IMR-90 (cell line): ENCODE data around the gene SMKR1. TPM values are rescaled to one million over a fixed set of nuclear protein-coding genes. Genes with fewer than 3 reads are reported as not detected.
"Not testable (repeated sequence)": the region's sequence is repeated elsewhere in the genome, so short reads cannot be mapped to it uniquely, and the experiment has no call there.

ENCODE experiments used
- ATAC-seq: fragments of 200-7000 bp; cut with Tn5 transposase; 2 replicates; pipeline ENCODE4 v1.9.1; 2020; ENCODE audit warnings: low read depth, mild to moderate bottlenecking, moderate library complexity
- BruUV-seq: library from RNA; stranded (reverse); fragments of 400-500 nt; replicated peaks from 2 replicates; lab custom pipeline; 2021; lab: Mats Ljungman, UMichigan
- CTCF ChIA-PET: fragments of 300-600 bp; formaldehyde crosslinking; extraction: SDS; loops from one replicate; lab custom pipeline; 2021; ENCODE audit warnings: antibody characterized with exemption; lab: Yijun Ruan, JAX
- POLR2A ChIA-PET: fragments of 300-600 bp; sonication (Branson Sonifier 250); formaldehyde crosslinking; loops from one replicate; lab custom pipeline; 2022; ENCODE audit warnings: antibody characterized with exemption; ENCODE audit not compliant: unreplicated experiment; lab: Charles Lee
- DNase-seq: peaks from one replicate; pipeline ENCODE4 v3.0.0; 2013
- H2AFZ ChIP-seq: replicated peaks from 2 replicates; pipeline ENCODE3; 2013; ENCODE audit warnings: low read length, mild to moderate bottlenecking; ENCODE audit not compliant: poor library complexity
- H2AK5ac ChIP-seq: 2 replicates; pipeline ENCODE4 v1.6.1; 2013; ENCODE audit warnings: low read depth, low read length, inconsistent platforms
- H2AK9ac ChIP-seq: replicated peaks from 2 replicates; pipeline ENCODE3; 2013; ENCODE audit warnings: mild to moderate bottlenecking, low read depth, low read length, moderate library complexity; ENCODE audit not compliant: poor library complexity
- H2BK120ac ChIP-seq: 2 replicates; pipeline ENCODE4 v1.6.1; 2013; ENCODE audit warnings: low read depth, low read length, inconsistent platforms
- H2BK15ac ChIP-seq: 3 replicates; pipeline ENCODE4 v1.6.1; 2013; ENCODE audit warnings: low read depth, low read length, inconsistent platforms
- H2BK20ac ChIP-seq: 2 replicates; pipeline ENCODE4 v1.6.1; 2013; ENCODE audit warnings: low read depth, mild to moderate bottlenecking, inconsistent platforms, low read length, moderate library complexity
- H2BK5ac ChIP-seq: 2 replicates; pipeline ENCODE4 v1.6.1; 2013; ENCODE audit warnings: mild to moderate bottlenecking, low read depth, low read length, inconsistent platforms; ENCODE audit not compliant: poor library complexity, severe bottlenecking
- H3K14ac ChIP-seq: replicated peaks from 2 replicates; pipeline ENCODE4 v1.6.1; 2013; ENCODE audit warnings: low read depth, low read length, inconsistent platforms
- H3K18ac ChIP-seq: 2 replicates; pipeline ENCODE4 v1.6.1; 2013; ENCODE audit warnings: low read depth, low read length, control low read depth
- H3K23ac ChIP-seq: 2 replicates; pipeline ENCODE4 v1.6.1; 2013; ENCODE audit warnings: low read depth, low read length, inconsistent platforms
- H3K27ac ChIP-seq: 2 replicates; pipeline ENCODE4 v1.5.1; 2013; ENCODE audit warnings: mild to moderate bottlenecking, control low read depth, low read length; ENCODE audit not compliant: insufficient read depth
- H3K27me3 ChIP-seq: 2 replicates; pipeline ENCODE4 v1.6.1; 2013; ENCODE audit warnings: low read length; ENCODE audit not compliant: control insufficient read depth, insufficient read depth
- H3K36me3 ChIP-seq: 2 replicates; pipeline ENCODE4 v1.6.1; 2013; ENCODE audit warnings: low read length, mixed read lengths; ENCODE audit not compliant: control insufficient read depth, insufficient read depth
- H3K4ac ChIP-seq: 2 replicates; pipeline ENCODE4 v1.6.1; 2013; ENCODE audit warnings: low read depth, low read length, inconsistent platforms
- H3K4me1 ChIP-seq: 2 replicates; pipeline ENCODE4 v1.6.1; 2013; ENCODE audit warnings: low read length, mixed read lengths; ENCODE audit not compliant: control insufficient read depth, insufficient read depth
- H3K4me2 ChIP-seq: 2 replicates; pipeline ENCODE4 v1.6.1; 2013; ENCODE audit warnings: low read depth, mild to moderate bottlenecking, control low read depth, low read length, moderate library complexity
- H3K4me3 ChIP-seq: 2 replicates; pipeline ENCODE4 v1.5.1; 2013; ENCODE audit warnings: low read depth, mild to moderate bottlenecking, control low read depth, low read length, moderate library complexity; ENCODE audit not compliant: insufficient read depth
- H3K56ac ChIP-seq: 2 replicates; pipeline ENCODE4 v1.6.1; 2013; ENCODE audit warnings: low read length, inconsistent platforms; ENCODE audit not compliant: insufficient read depth; ENCODE audit errors: extremely low read depth
- H3K79me1 ChIP-seq, 2 experiments: 2 replicates each; pipeline ENCODE4 v1.6.1; 2013; ENCODE audit warnings: low read length in 2 of 2, inconsistent platforms in 1 of 2, low read depth in 1 of 2
- H3K9ac ChIP-seq: 2 replicates; pipeline ENCODE4 v1.6.1; 2013; ENCODE audit warnings: low read depth, low read length, control low read depth
- H3K9me1 ChIP-seq: 2 replicates; pipeline ENCODE4 v1.6.1; 2013; ENCODE audit warnings: low read length, inconsistent platforms; ENCODE audit not compliant: insufficient read depth
- H3K9me3 ChIP-seq: 2 replicates; pipeline ENCODE4 v1.6.1; 2013; ENCODE audit warnings: low read length; ENCODE audit not compliant: control insufficient read depth, insufficient read depth
- H4K20me1 ChIP-seq: 2 replicates; pipeline ENCODE4 v1.6.1; 2013; ENCODE audit warnings: low read length, inconsistent platforms; ENCODE audit not compliant: insufficient read depth
- H4K5ac ChIP-seq: 2 replicates; pipeline ENCODE4 v1.6.1; 2013; ENCODE audit warnings: mild to moderate bottlenecking, low read depth, low read length, control low read depth
- H4K8ac ChIP-seq, 2 experiments: 2 replicates each; pipeline ENCODE4 v1.6.1; 2013; ENCODE audit warnings: low read depth in 2 of 2, low read length in 2 of 2, control low read depth in 1 of 2, inconsistent platforms in 1 of 2
- H4K91ac ChIP-seq: 2 replicates; pipeline ENCODE4 v1.6.1; 2013; ENCODE audit warnings: low read depth, low read length, inconsistent platforms; ENCODE audit not compliant: insufficient read depth
- BHLHE40 ChIP-seq: fragments of 150-350 bp; IDR thresholded peaks from 2 replicates; pipeline ENCODE4 v1.6.1; 2016; ENCODE audit warnings: mild to moderate bottlenecking, low read depth, low read length
- NFE2L2 ChIP-seq: fragments of 150-350 bp; IDR thresholded peaks from 2 replicates; pipeline ENCODE4 v1.6.1; 2016; ENCODE audit warnings: low read depth, mild to moderate bottlenecking, low read length
- POLR2A ChIP-seq: IDR thresholded peaks from 2 replicates; pipeline ENCODE4 v1.6.1; 2012; ENCODE audit warnings: mild to moderate bottlenecking, low read depth, low read length
- RAD21 ChIP-seq: IDR thresholded peaks from 2 replicates; pipeline ENCODE4 v1.6.1; 2012; ENCODE audit warnings: low read length, improper control_type of control experiment
- SMC3 ChIP-seq: fragments of 150-350 bp; IDR thresholded peaks from 2 replicates; pipeline ENCODE4 v1.6.1; 2016; ENCODE audit warnings: low read depth, mild to moderate bottlenecking, antibody characterized with exemption, low read length, moderate library complexity
- WGBS, 2 experiments: methylation state at CpG; one replicate each; pipeline versions ENCODE4 v1.1.5 to v1.1.7; 2013; ENCODE audit warnings: missing lambda C conversion rate in 2 of 2; ENCODE audit not compliant: insufficient read length in 1 of 2; ENCODE audit errors: extremely low coverage in 2 of 2; 5-methylcytosine and 5-hydroxymethylcytosine counted together
- dilution Hi-C: fragments of 300-500 bp; cut with HindIII; formaldehyde crosslinking; loops from one replicate; pipeline ENCODE4 v1.14.3; 2018; ENCODE audit warnings: low sequenced_read_pairs; ENCODE audit not compliant: unreplicated experiment
- in situ Hi-C: fragments of 300-500 bp; cut with MboI; formaldehyde crosslinking; loops from 3 replicates; pipeline ENCODE4 v1.14.3; 2019; ENCODE audit warnings: low sequenced_read_pairs, inconsistent platforms, mixed read lengths
- intact Hi-C: fragments of 100-400 bp; cut with micrococcal nuclease; formaldehyde crosslinking; loops from 2 replicates; pipeline ENCODE4 v1.10.0; 2022
- polyA plus RNA-seq, 3 experiments: library from polyadenylated mRNA; depleted of rRNA; stranded (reverse); fragments of >200 nt; gene quantifications; 2 replicates each; pipeline ENCODE4 v1.2.3, GENCODE V29; 2012; ENCODE audit warnings: low replicate concordance in 1 of 3
- total RNA-seq: library from RNA; depleted of rRNA; stranded (reverse); fragments of >200 nt; gene quantifications from 2 replicates; pipeline ENCODE4 v1.2.3, GENCODE V29; 2012

SMKR1 gene
- total and polyA plus RNA-seq, 2 of the 4 experiments (the other 2 are of a cell fraction) = 0.26 TPM; not detected in 1

DNA sequence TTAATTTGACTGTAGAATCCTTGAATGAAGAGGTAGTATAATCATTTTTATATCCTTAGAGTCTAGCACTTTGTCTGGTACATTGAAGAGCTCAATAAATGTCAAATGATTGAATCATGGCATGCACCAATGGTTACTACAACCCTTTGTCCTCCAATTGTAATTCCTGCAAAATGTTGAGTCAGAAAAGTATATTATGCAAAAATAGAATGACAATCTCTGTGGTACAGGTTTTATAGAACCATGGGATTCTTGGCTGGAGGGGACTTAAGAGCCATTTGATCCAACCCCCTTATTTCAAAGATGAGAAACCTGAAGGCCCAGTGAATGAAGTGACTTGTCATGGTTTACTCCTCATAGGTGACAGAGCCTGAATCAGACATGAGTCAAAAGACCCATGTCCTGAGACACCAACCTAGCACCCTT lies 30.9 kb upstream of the SMKR1 start:
- H2BK120ac ChIP-seq = no peak overlapping the region
- no peak overlapping the region for H3K4ac ChIP-seq
- H4K91ac ChIP-seq = no peak overlapping the region
- no peak overlapping the region for H3K4me2 ChIP-seq
- no peak overlapping the region for H4K5ac ChIP-seq
- BruUV-seq = no TSS peak
- ATAC-seq = no peak
- DNase-seq = no peak
- H2AK5ac ChIP-seq = no peak overlapping the region
- TF ChIP-seq BHLHE40 (no peak), NFE2L2 (no peak), RAD21 (no peak), SMC3 (no peak), POLR2A (no peak)
- dilution Hi-C loops (no loop called here), intact Hi-C loops (no loop called here), in situ Hi-C loops (loop anchor here (5.0 kb wide), 1 partner anchor 254 kb away; no protein-coding TSS in a partner anchor)
- peaks cover 1% of the 10 kb centered on the region; the same call in 1 of the 2 replicates for H3K4me1 ChIP-seq
- H3K27ac ChIP-seq = no peak overlapping the region
- H2BK15ac ChIP-seq = no peak overlapping the region
- no peaks in the 10 kb centered on the region for H3K79me1 ChIP-seq
- no peak overlapping the region for H3K14ac ChIP-seq
- H3K4me3 ChIP-seq = no peak overlapping the region
- H3K23ac ChIP-seq = no peak overlapping the region
- H3K36me3 ChIP-seq = no peaks in the 10 kb centered on the region; the same call in 1 of the 2 replicates
- no peaks in the 10 kb centered on the region for H3K9me3 ChIP-seq
- no peak overlapping the region for H2AFZ ChIP-seq
- H4K8ac ChIP-seq = no peak overlapping the region
- CTCF ChIA-PET = interaction anchor here (0.5 to 2.1 kb wide), 7 partner anchors 103 to 258 kb away, joined by 3 to 15 read pairs (median 4); no protein-coding TSS in a partner anchor
- no peaks in the 10 kb centered on the region; the same call in 1 of the 2 replicates for H3K9me1 ChIP-seq
- no peak overlapping the region for H2BK5ac ChIP-seq
- H3K56ac ChIP-seq = no peak overlapping the region
- no peaks in the 10 kb centered on the region for H4K20me1 ChIP-seq
- H2AK9ac ChIP-seq = no peak overlapping the region
- no peak overlapping the region for H3K9ac ChIP-seq
- H2BK20ac ChIP-seq = no peak overlapping the region
- no peaks in the 10 kb centered on the region for H3K27me3 ChIP-seq
- H3K18ac ChIP-seq = no peak overlapping the region
- POLR2A ChIA-PET = no interaction called here

DNA sequence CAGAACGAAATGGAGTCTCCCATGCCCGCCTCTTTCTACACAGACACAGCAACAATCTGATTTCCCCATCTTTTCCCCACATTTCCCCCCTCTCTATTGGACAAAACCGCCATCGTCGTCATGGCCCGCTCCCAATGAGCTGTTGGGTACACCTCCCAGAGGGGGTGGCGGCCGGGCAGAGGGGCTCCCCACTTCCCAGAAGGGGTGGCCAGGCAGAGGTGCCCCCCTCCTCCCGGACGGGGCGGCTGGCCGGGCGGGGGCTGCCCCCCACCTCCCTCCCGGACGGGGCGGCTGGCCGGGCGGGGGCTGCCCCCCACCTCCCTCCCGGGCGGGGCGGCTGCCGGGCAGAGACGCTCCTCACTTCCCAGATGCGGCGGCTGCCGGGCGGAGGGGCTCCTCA lies 26.4 kb upstream of the SMKR1 start:
- H2BK5ac ChIP-seq, H4K5ac ChIP-seq, POLR2A ChIA-PET, H4K91ac ChIP-seq, H3K9me3 ChIP-seq, H3K27me3 ChIP-seq, H2BK15ac ChIP-seq, H3K9me1 ChIP-seq, H3K56ac ChIP-seq, H2AK5ac ChIP-seq, H3K27ac ChIP-seq, H3K23ac ChIP-seq, H2BK20ac ChIP-seq, H3K18ac ChIP-seq, H3K4me2 ChIP-seq, H3K14ac ChIP-seq, H2BK120ac ChIP-seq, intact Hi-C loops, H3K4me3 ChIP-seq, H3K36me3 ChIP-seq, H3K4ac ChIP-seq, DNase-seq, H4K20me1 ChIP-seq, H3K79me1 ChIP-seq, H2AK9ac ChIP-seq, H2AFZ ChIP-seq, BruUV-seq, ATAC-seq, H4K8ac ChIP-seq, dilution Hi-C loops, CTCF ChIA-PET, H3K9ac ChIP-seq, H3K4me1 ChIP-seq: not testable (repeated sequence)
- in situ Hi-C loops = loop anchor here (25.0 kb wide), 1 partner anchor 536 kb away; no protein-coding TSS in a partner anchor
- 100% methylated on average over 1 of the region's 27 CpGs; no CpG with 5 or more reads in 1 of the 2 experiments for WGBS, 2 experiments
